Tibial nerve (tissue), 4 donors: ENCODE measurements around the gene KAT2B. TPM values are rescaled to one million over a fixed set of nuclear protein-coding genes. Genes with fewer than 3 reads are reported as not detected.
A peak's percentile ranks its signal among the peaks of the same experiment; 100 is the strongest.

Experiments
- DNase-seq, 2 donors: peaks; one replicate each; pipeline ENCODE4 v3.0.0-alpha.2; 2019; ENCODE audit warnings: low spot score in 2 of 2
- H3K27ac ChIP-seq, 4 donors: fragments of 200-600 bp; sonication (generic) in 3 of 4; one replicate each; pipeline ENCODE4 v1.5.1; 2017 to 2019; ENCODE audit warnings: mild to moderate bottlenecking in 1 of 4
- H3K27me3 ChIP-seq, 2 donors: fragments of 200-600 bp; sonication (generic) in 1 of 2; one replicate each; pipeline versions ENCODE4 v1.5.1 to v1.6.0; 2017 to 2019
- H3K36me3 ChIP-seq, 3 donors: fragments of 200-600 bp; sonication (generic); one replicate each; pipeline ENCODE4 v1.5.1; 2018 to 2019
- H3K4me1 ChIP-seq, 4 donors: fragments of 200-600 bp; sonication (generic) in 3 of 4; one replicate each; pipeline ENCODE4 v1.5.1; 2017 to 2019
- H3K4me3 ChIP-seq, 4 donors: fragments of 200-600 bp; sonication (generic) in 3 of 4; one replicate each; pipeline ENCODE4 v1.5.1; 2017 to 2019; ENCODE audit warnings: mild to moderate bottlenecking in 1 of 4, moderate library complexity in 1 of 4
- H3K9me3 ChIP-seq, 4 donors: fragments of 200-600 bp; sonication (generic) in 3 of 4; one replicate each; pipeline ENCODE4 v1.5.1; 2017 to 2019
- CTCF ChIP-seq, 5 experiments: fragments of 200-600 bp in 3 of 5; fragments of 450-650 bp in 2 of 5; sonication (generic) in 3 of 5; IDR thresholded peaks; one replicate each; pipeline ENCODE4 v1.5.1; 2016 to 2019; ENCODE audit warnings: antibody characterized with exemption in 5 of 5, mild to moderate bottlenecking in 3 of 5, moderate library complexity in 2 of 5
- EP300 ChIP-seq, 2 donors: sonication (generic); formaldehyde crosslinking; IDR thresholded peaks; one replicate each; pipeline ENCODE4 v1.6.1; 2017; ENCODE audit warnings: antibody characterized with exemption in 2 of 2, mild to moderate bottlenecking in 1 of 2
- POLR2A ChIP-seq, 2 donors: fragments of 450-650 bp; IDR thresholded peaks; one replicate each; pipeline ENCODE4 v1.6.1; 2017; ENCODE audit warnings: antibody characterized with exemption in 2 of 2, mild to moderate bottlenecking in 2 of 2, moderate library complexity in 2 of 2
- WGBS, 2 donors: methylation state at CpG; one replicate each; pipeline ENCODE4 v1.1.5; 2018; 5-methylcytosine and 5-hydroxymethylcytosine counted together
- total RNA-seq, 4 donors: library from RNA; depleted of rRNA; stranded (reverse); fragments of >200 nt; gene quantifications; one replicate each; pipeline ENCODE4 v1.1.0, GENCODE V29; 2016

The KAT2B gene
- total RNA-seq, 4 donors from 2014 or later = 34.5 to 87.2 (median 60.1) TPM

- Histone ChIP-seq H3K9me3 (no peaks in the 10 kb centered on the region), H3K36me3 (no peaks in the 10 kb centered on the region), H3K4me3 (no peak overlapping the region), H3K4me1 (peaks cover 0 to 9% (median 0%) of the 10 kb centered on the region in 4 donors), H3K27me3 (no peaks in the 10 kb centered on the region), H3K27ac (no peak overlapping the region)
- TF ChIP-seq POLR2A (IDR thresholded peaks at IDR 0.05) (no peak), CTCF (IDR thresholded peaks at IDR 0.05) (no peak), EP300 (IDR thresholded peaks at IDR 0.05) (no peak)
- no peak for DNase-seq
- WGBS, 2 donors = 89 to 92% methylated on average over 3 of the region's 3 CpGs
These were observed 141.0 kb downstream of the KAT2B start for GRCh38 chr3:20181276-20181675.

- TF ChIP-seq CTCF (IDR thresholded peaks at IDR 0.05) = no peak
- TF ChIP-seq EP300 (IDR thresholded peaks at IDR 0.05) = no peak
- no peak for TF ChIP-seq POLR2A (IDR thresholded peaks at IDR 0.05)
- 95 to 96% methylated on average over 4 of the region's 4 CpGs for WGBS, 2 donors
- Histone ChIP-seq H3K27ac (no peak overlapping the region), H3K27me3 (no peaks in the 10 kb centered on the region), H3K4me1 (peaks cover 0 to 13% (median 0%) of the 10 kb centered on the region in 4 donors), H3K4me3 (no peak overlapping the region), H3K36me3 (no peaks in the 10 kb centered on the region), H3K9me3 (no peaks in the 10 kb centered on the region)
- DNase-seq = no peak
These were observed 142.0 kb downstream of the KAT2B start for GRCh38 chr3:20182206-20182605.

GRCh38 chr3:20185331-20185678 lies 145.1 kb downstream of the KAT2B start:
- DNase-seq = no peak
- H3K36me3 ChIP-seq = no peaks in the 10 kb centered on the region
- no peaks in the 10 kb centered on the region for H3K9me3 ChIP-seq
- peak overlapping the region in 1 of 4 donors; percentile 88 for H3K27ac ChIP-seq
- no peaks in the 10 kb centered on the region for H3K27me3 ChIP-seq
- H3K4me1 ChIP-seq = peaks cover 0 to 17% (median 0%) of the 10 kb centered on the region in 4 donors
- 3 to 4% methylated on average over 12 of the region's 12 CpGs for WGBS, 2 donors
- TF ChIP-seq CTCF (IDR thresholded peaks at IDR 0.05) (no peak), POLR2A (IDR thresholded peaks at IDR 0.05) (no peak), EP300 (IDR thresholded peaks at IDR 0.05) (no peak)
- H3K4me3 ChIP-seq = peak overlapping the region; percentile 62 to 80 (median 73)

- no peaks in the 10 kb centered on the region for H3K9me3 ChIP-seq
- TF ChIP-seq POLR2A (IDR thresholded peaks at IDR 0.05) = peak; percentile 91 to 93
- peak in 2 of 5 experiments; percentile 15 to 18 for TF ChIP-seq CTCF (IDR thresholded peaks at IDR 0.05)
- peak; percentile 96 to 99 for TF ChIP-seq EP300 (IDR thresholded peaks at IDR 0.05)
- H3K4me1 ChIP-seq = peaks cover 0 to 17% (median 0%) of the 10 kb centered on the region in 4 donors
- H3K27ac ChIP-seq = peak within 1 kb of the TSS; percentile 88 to 98 (median 94)
- no peaks in the 10 kb centered on the region for H3K36me3 ChIP-seq
- H3K27me3 ChIP-seq = no peaks in the 10 kb centered on the region
- peak; percentile 99 for DNase-seq
- peak within 1 kb of the TSS; percentile 62 to 80 (median 73) for H3K4me3 ChIP-seq
- WGBS, 2 donors = 0 to 1% methylated on average over 65 of the region's 65 CpGs
These were observed 145.7 kb downstream of the KAT2B start, which contains the start of gene SGO1 for GRCh38 chr3:20185679-20186599. Gene SGO1, minus strand, starts transcription at chr3:20186206. Its CDS starts 2,179 bp downstream, at chr3:20184027.

GRCh38 chr3:20186600-20187004 lies 146.4 kb downstream of the KAT2B start:
- Histone ChIP-seq H3K9me3 (no peaks in the 10 kb centered on the region), H3K27me3 (no peaks in the 10 kb centered on the region), H3K27ac (peak overlapping the region; percentile 88 to 98 (median 94)), H3K4me3 (peak overlapping the region; percentile 60 to 80 (median 68)), H3K4me1 (peaks cover 0 to 17% (median 0%) of the 10 kb centered on the region in 4 donors), H3K36me3 (no peaks in the 10 kb centered on the region)
- no peak for TF ChIP-seq POLR2A (IDR thresholded peaks at IDR 0.05)
- no peak for TF ChIP-seq CTCF (IDR thresholded peaks at IDR 0.05)
- TF ChIP-seq EP300 (IDR thresholded peaks at IDR 0.05) = no peak
- no peak for DNase-seq
- 2 to 3% methylated on average over 9 of the region's 9 CpGs for WGBS, 2 donors
